CD4-positive, alpha-beta memory T cell (primary cell): Measurements from ENCODE around the gene PDGFRB. TPM values are rescaled to one million over a fixed set of nuclear protein-coding genes. Genes with fewer than 3 reads are reported as not detected.

Source experiments
- CTCF ChIA-PET: fragments of 350-600 bp; sonication (Branson Sonifier 250); formaldehyde crosslinking; loops from one replicate; lab custom pipeline; 2021; ENCODE audit warnings: inconsistent platforms; ENCODE audit not compliant: partially characterized antibody; lab: Charles Lee
- POLR2A ChIA-PET: fragments of 350-600 bp; sonication (Branson Sonifier 250); formaldehyde crosslinking; loops from one replicate; lab custom pipeline; 2021; ENCODE audit not compliant: partially characterized antibody; lab: Charles Lee
- DNase-seq, 5 donors: peaks; one replicate each; pipeline versions ENCODE4 v3.0.0 to v3.0.0-alpha.2; 2020 to 2022; ENCODE audit warnings: mixed read lengths in 1 of 5
- H3K27ac ChIP-seq: one replicate; pipeline ENCODE4 v1.7.0; 2013; ENCODE audit warnings: low read depth, low read length
- H3K27me3 ChIP-seq: 2 replicates; pipeline ENCODE4 v1.7.0; 2013; ENCODE audit warnings: mild to moderate bottlenecking, low read length, moderate library complexity; ENCODE audit not compliant: insufficient read depth
- H3K36me3 ChIP-seq: 2 replicates; pipeline ENCODE4 v1.7.0; 2013; ENCODE audit warnings: mild to moderate bottlenecking, low read length, moderate library complexity; ENCODE audit not compliant: insufficient read depth
- H3K4me1 ChIP-seq: 2 replicates; pipeline ENCODE4 v1.7.0; 2013; ENCODE audit warnings: mild to moderate bottlenecking, low read length, moderate library complexity; ENCODE audit not compliant: insufficient read depth
- H3K4me3 ChIP-seq, 2 donors: one replicate each; pipeline ENCODE4 v1.7.0; 2013; ENCODE audit warnings: low read length in 2 of 2, mild to moderate bottlenecking in 1 of 2
- H3K9me3 ChIP-seq, 2 donors: one replicate each; pipeline ENCODE4 v1.7.0; 2013; ENCODE audit warnings: low read length in 2 of 2, control low read depth in 1 of 2; ENCODE audit not compliant: control insufficient read depth in 1 of 2
- H3K27ac Mint-ChIP-seq, 7 donors: one replicate each; pipeline ENCODE4 v1.8.0; 2020 to 2021; ENCODE audit warnings: mixed read lengths in 7 of 7, mild to moderate bottlenecking in 6 of 7, inconsistent platforms in 3 of 7, moderate library complexity in 3 of 7
- H3K27me3 Mint-ChIP-seq, 2 donors: one replicate each; pipeline ENCODE4 v1.8.0; 2020 to 2021; ENCODE audit warnings: mixed read lengths in 2 of 2
- H3K36me3 Mint-ChIP-seq, 2 donors: one replicate each; pipeline ENCODE4 v1.8.0; 2020 to 2021; ENCODE audit warnings: mixed read lengths in 2 of 2, inconsistent platforms in 1 of 2, mild to moderate bottlenecking in 1 of 2
- H3K4me1 Mint-ChIP-seq, 4 donors: one replicate each; pipeline ENCODE4 v1.8.0; 2020 to 2021; ENCODE audit warnings: mixed read lengths in 4 of 4, mild to moderate bottlenecking in 1 of 4
- H3K4me3 Mint-ChIP-seq, 8 donors: one replicate each; pipeline ENCODE4 v1.8.0; 2020 to 2021; ENCODE audit warnings: mixed read lengths in 8 of 8, mild to moderate bottlenecking in 7 of 8, moderate library complexity in 6 of 8, inconsistent platforms in 3 of 8
- H3K9me3 Mint-ChIP-seq, 8 donors: one replicate each; pipeline ENCODE4 v1.8.0; 2020 to 2021; ENCODE audit warnings: mixed read lengths in 8 of 8, mild to moderate bottlenecking in 5 of 8, inconsistent platforms in 3 of 8, moderate library complexity in 1 of 8
- intact Hi-C: fragments of 100-400 bp; cut with micrococcal nuclease; formaldehyde crosslinking; loops from one replicate; pipeline ENCODE4 v1.15.1; 2023
- polyA plus RNA-seq, 2 donors: library from polyadenylated mRNA; unstranded; fragments of 300-500 nt; fragmentation: Illumina TruSeq; gene quantifications; one replicate each; pipeline ENCODE4 v1.2.3, GENCODE V29; 2021
- total RNA-seq, 2 experiments: library from RNA; stranded (reverse); gene quantifications; one replicate each; pipeline ENCODE4 v1.2.3, GENCODE V29; 2021

PDGFRB gene
- total and polyA plus RNA-seq, 4 experiments from 2014 or later, result not detected

- POLR2A ChIA-PET, result no interaction called here
- Mint-ChIP-seq H3K27ac (no peak overlapping the region), H3K4me1 (peaks cover 0 to 2% (median 0%) of the 10 kb centered on the region in 4 donors), H3K4me3 (no peak overlapping the region), H3K9me3 (no peaks in the 10 kb centered on the region), H3K36me3 (no peaks in the 10 kb centered on the region), H3K27me3 (peaks cover 6 to 15% of the 10 kb centered on the region in 2 donors)
- DNase-seq, result no peak
- no peaks in the 10 kb centered on the region for H3K4me1 ChIP-seq
- CTCF ChIA-PET, result no interaction called here
- H3K27ac ChIP-seq, result no peak overlapping the region
- no peaks in the 10 kb centered on the region for H3K9me3 ChIP-seq
- no peaks in the 10 kb centered on the region for H3K36me3 ChIP-seq
- H3K27me3 ChIP-seq, result peaks cover 12% of the 10 kb centered on the region
- intact Hi-C loops, result no loop called here
- no peak overlapping the region for H3K4me3 ChIP-seq
Observed at GRCh38 chr5:150078802-150079689, 76.6 kb downstream of the PDGFRB start.

DNA sequence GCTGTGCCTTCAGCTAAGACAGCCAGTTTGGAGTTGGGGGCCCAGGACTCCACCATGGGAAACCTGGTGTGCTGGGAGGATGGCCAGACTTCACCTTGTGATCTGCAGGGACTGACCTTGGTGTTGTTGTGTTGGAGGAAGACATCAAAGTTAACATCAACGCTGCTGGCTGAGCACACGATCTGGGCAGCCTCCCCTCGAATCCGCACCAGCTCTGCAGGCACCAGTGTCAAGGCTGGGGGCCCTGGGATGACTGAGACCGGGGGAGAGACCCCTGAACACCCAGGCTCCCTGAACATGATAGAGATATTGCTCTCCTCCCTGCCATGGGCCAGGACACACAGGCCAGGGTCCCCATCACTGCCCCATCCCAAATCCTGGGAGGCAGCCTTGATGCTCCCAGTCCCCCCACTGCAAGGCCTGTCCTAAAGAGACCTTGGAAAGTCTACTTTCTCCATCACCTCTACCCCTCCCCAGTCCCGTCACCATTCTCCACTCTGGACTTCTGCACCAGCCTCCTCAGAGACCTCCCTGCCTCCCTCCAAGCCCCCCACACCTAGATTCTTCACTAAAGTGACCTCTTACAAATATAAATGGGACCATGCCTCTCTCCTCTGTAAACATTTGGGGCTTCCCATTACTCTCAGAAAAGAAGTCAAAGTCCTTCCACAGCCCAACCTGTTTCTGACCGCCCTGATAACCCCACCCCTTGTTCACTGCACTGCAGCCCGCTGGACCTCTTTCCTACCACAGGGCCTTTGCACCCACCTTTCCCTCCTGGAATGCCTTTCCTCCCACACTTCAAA lies 77.4 kb downstream of the PDGFRB start:
- peaks cover 0 to 2% (median 0%) of the 10 kb centered on the region in 4 donors for H3K4me1 Mint-ChIP-seq
- H3K27ac Mint-ChIP-seq, result no peak overlapping the region
- POLR2A ChIA-PET, result no interaction called here
- CTCF ChIA-PET, result no interaction called here
- Histone ChIP-seq H3K36me3 (no peaks in the 10 kb centered on the region), H3K9me3 (no peaks in the 10 kb centered on the region), H3K27me3 (peaks cover 8% of the 10 kb centered on the region), H3K4me1 (no peaks in the 10 kb centered on the region), H3K4me3 (no peak overlapping the region), H3K27ac (no peak overlapping the region)
- no peaks in the 10 kb centered on the region for H3K36me3 Mint-ChIP-seq
- intact Hi-C loops, result no loop called here
- no peak for DNase-seq
- no peak overlapping the region for H3K4me3 Mint-ChIP-seq
- peaks cover 6 to 8% of the 10 kb centered on the region in 2 donors for H3K27me3 Mint-ChIP-seq
- H3K9me3 Mint-ChIP-seq, result no peaks in the 10 kb centered on the region

DNA sequence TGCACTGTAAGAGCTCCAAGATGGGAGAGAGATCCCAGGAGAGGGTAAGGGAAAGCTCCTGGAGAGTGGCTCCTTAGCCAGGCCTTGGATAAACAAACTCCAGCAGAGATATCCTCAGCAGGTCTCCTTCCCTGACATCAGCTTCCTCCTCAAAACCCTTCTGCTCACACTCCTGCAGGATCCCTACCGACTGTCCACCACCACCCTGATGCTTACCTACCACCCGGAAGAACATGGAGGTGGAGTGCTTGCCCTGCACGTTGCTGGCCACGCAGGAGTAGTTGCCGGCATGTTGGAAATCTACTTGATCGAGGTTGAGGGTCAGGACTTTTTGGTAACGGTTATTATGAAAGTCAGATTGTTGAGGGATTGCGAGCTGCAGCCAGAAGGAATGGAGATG lies 78.6 kb downstream of the PDGFRB start:
- Mint-ChIP-seq H3K36me3 (no peaks in the 10 kb centered on the region), H3K27me3 (peaks cover under 1 to 2% of the 10 kb centered on the region in 2 donors), H3K4me1 (no peaks in the 10 kb centered on the region), H3K27ac (no peak overlapping the region), H3K4me3 (no peak overlapping the region), H3K9me3 (no peaks in the 10 kb centered on the region)
- DNase-seq, result no peak
- Histone ChIP-seq H3K27ac (no peak overlapping the region), H3K4me1 (no peaks in the 10 kb centered on the region), H3K4me3 (no peak overlapping the region), H3K36me3 (no peaks in the 10 kb centered on the region), H3K27me3 (no peaks in the 10 kb centered on the region), H3K9me3 (no peaks in the 10 kb centered on the region)
- intact Hi-C loops, result no loop called here
- ChIA-PET CTCF (no interaction called here), POLR2A (no interaction called here)

DNA sequence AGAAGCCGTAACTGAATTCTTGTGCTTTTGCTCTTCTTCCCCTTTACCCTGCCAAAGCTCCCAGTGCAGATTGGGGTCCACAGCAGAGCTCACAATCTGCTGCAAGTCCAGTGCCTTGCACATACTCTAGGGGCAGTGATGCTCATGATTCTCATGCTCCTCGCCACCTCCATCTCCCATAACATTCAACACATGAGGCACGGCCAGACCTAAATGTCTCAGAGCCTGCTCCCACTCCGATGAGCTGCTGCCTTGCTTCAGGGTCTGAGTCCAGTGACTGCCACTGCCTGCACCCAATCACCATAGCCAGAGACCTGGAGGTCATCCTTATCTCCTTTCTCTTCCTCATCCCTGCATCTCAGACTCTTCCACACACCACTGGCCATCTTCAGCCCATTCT lies 79.8 kb downstream of the PDGFRB start:
- intact Hi-C loops, result no loop called here
- no peaks in the 10 kb centered on the region for H3K9me3 ChIP-seq
- no peak overlapping the region for H3K4me3 ChIP-seq
- no peak overlapping the region for H3K27ac Mint-ChIP-seq
- H3K4me1 ChIP-seq, result no peaks in the 10 kb centered on the region
- H3K4me1 Mint-ChIP-seq, result no peaks in the 10 kb centered on the region
- H3K36me3 Mint-ChIP-seq, result no peaks in the 10 kb centered on the region
- no peaks in the 10 kb centered on the region for H3K36me3 ChIP-seq
- ChIA-PET CTCF (interaction anchor here (0.6 kb wide), 1 partner anchor 84 kb away, joined by 3 read pairs; no protein-coding TSS in a partner anchor), POLR2A (no interaction called here)
- H3K27me3 ChIP-seq, result no peaks in the 10 kb centered on the region
- H3K27ac ChIP-seq, result no peak overlapping the region
- peaks cover 0 to 2% of the 10 kb centered on the region in 2 donors for H3K27me3 Mint-ChIP-seq
- no peak for DNase-seq
- H3K9me3 Mint-ChIP-seq, result no peaks in the 10 kb centered on the region
- H3K4me3 Mint-ChIP-seq, result no peak overlapping the region

- Histone ChIP-seq H3K4me3 (no peak overlapping the region), H3K36me3 (no peaks in the 10 kb centered on the region), H3K9me3 (no peaks in the 10 kb centered on the region), H3K27ac (no peak overlapping the region), H3K27me3 (no peaks in the 10 kb centered on the region), H3K4me1 (no peaks in the 10 kb centered on the region)
- DNase-seq, result no peak
- Mint-ChIP-seq H3K27me3 (peaks cover 0 to 2% of the 10 kb centered on the region in 2 donors), H3K4me3 (no peak overlapping the region), H3K4me1 (no peaks in the 10 kb centered on the region), H3K27ac (no peak overlapping the region), H3K36me3 (no peaks in the 10 kb centered on the region), H3K9me3 (no peaks in the 10 kb centered on the region)
- intact Hi-C loops, result no loop called here
- POLR2A ChIA-PET, result no interaction called here
- CTCF ChIA-PET, result interaction anchor here (0.6 kb wide), 1 partner anchor 84 kb away, joined by 3 read pairs; no protein-coding TSS in a partner anchor
Observed at GRCh38 chr5:150075233-150075632, 80.4 kb downstream of the PDGFRB start.

- no peak for DNase-seq
- H3K27me3 Mint-ChIP-seq, result no peaks in the 10 kb centered on the region
- H3K36me3 Mint-ChIP-seq, result no peaks in the 10 kb centered on the region
- Histone ChIP-seq H3K4me1 (no peaks in the 10 kb centered on the region), H3K36me3 (no peaks in the 10 kb centered on the region), H3K9me3 (no peaks in the 10 kb centered on the region), H3K4me3 (no peak overlapping the region), H3K27ac (no peak overlapping the region), H3K27me3 (no peaks in the 10 kb centered on the region)
- no peak overlapping the region for H3K27ac Mint-ChIP-seq
- POLR2A ChIA-PET, result no interaction called here
- CTCF ChIA-PET, result no interaction called here
- intact Hi-C loops, result no loop called here
- peaks cover 0 to under 1% (median 0%) of the 10 kb centered on the region in 4 donors for H3K4me1 Mint-ChIP-seq
- no peaks in the 10 kb centered on the region for H3K9me3 Mint-ChIP-seq
- no peak overlapping the region for H3K4me3 Mint-ChIP-seq
Observed at GRCh38 chr5:150073677-150074076, 82.0 kb downstream of the PDGFRB start.

DNA sequence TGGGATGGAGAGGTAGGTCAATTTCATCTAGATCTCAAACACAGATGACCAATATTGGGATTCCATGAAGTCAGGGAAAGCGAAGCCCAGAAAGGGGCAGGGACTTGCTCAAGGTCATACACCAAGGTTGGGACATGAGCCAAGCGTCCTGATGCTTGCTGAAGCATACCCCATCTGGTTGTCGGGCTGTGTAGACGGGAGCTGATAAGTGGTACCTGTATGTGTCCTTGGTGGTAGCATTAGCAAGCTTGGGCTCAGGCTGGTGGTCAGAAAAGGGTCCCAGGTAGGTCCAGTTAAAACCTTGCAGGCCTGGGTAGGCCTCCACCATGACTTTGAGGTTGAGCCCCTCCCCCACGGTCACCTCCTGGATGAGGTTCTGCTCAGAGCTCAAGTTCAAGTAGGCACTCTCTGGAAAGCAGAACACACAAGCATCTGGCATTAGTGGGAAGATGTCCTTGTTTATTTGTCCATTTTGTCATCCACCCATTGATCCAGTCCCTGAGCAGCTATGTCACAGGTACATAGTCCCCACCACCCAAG lies 82.5 kb downstream of the PDGFRB start:
- Mint-ChIP-seq H3K9me3 (no peaks in the 10 kb centered on the region), H3K27ac (no peak overlapping the region), H3K4me1 (peaks cover 0 to 4% (median under 1%) of the 10 kb centered on the region in 4 donors), H3K27me3 (no peaks in the 10 kb centered on the region), H3K4me3 (no peak overlapping the region), H3K36me3 (no peaks in the 10 kb centered on the region)
- no peak overlapping the region for H3K4me3 ChIP-seq
- ChIA-PET CTCF (no interaction called here), POLR2A (no interaction called here)
- H3K4me1 ChIP-seq, result no peaks in the 10 kb centered on the region
- H3K27ac ChIP-seq, result no peak overlapping the region
- H3K9me3 ChIP-seq, result no peaks in the 10 kb centered on the region
- H3K36me3 ChIP-seq, result no peaks in the 10 kb centered on the region
- no peak for DNase-seq
- intact Hi-C loops, result no loop called here
- H3K27me3 ChIP-seq, result no peaks in the 10 kb centered on the region
